G401.6 (cell line): ENCODE data around the gene SUFU.

Experiments used
- FAIRE-seq: peaks from 2 replicates; lab custom pipeline; 2012; peaks lifted over from hg19 to GRCh38; lab: Jason Lieb, UNC

Gene SUFU

DNA sequence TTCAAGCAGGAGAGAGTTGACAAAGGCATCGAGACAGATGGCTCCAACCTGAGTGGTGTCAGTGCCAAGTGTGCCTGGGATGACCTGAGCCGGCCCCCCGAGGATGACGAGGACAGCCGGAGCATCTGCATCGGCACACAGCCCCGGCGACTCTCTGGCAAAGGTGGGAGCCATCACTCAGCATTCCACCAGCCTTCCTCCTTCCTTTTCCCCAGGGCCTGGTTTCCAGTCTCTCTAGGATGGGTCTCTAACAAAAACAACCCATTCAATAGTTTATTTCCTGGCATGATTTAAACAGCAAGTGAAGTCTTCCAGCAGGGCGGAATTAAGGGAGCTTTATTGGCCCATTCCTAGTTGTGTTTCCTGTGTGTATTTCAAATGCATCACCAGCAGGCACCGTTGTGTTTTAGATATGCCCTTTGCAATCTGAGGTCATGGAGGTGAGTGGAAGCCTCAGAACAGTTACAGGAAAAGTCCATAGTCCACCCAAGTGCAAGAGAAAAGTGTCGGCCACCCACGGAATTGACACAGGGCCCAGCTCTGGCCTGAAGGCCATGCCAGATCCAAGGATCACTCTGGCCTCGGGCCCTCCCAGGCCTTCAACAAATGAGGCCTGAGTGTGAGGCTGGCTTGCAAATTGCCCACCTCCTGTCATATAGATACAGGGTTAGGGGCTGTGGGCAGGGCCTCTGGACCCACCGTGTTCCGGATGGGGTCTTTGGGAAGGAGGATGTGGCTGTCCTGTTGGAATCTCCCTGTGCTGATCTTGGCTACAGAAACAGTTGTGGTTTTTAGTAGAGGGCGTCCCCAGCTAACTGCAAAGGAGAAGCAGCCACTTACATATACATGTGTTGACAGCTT, 93.6 kb downstream of the SUFU start:
- FAIRE-seq, result no peak

DNA sequence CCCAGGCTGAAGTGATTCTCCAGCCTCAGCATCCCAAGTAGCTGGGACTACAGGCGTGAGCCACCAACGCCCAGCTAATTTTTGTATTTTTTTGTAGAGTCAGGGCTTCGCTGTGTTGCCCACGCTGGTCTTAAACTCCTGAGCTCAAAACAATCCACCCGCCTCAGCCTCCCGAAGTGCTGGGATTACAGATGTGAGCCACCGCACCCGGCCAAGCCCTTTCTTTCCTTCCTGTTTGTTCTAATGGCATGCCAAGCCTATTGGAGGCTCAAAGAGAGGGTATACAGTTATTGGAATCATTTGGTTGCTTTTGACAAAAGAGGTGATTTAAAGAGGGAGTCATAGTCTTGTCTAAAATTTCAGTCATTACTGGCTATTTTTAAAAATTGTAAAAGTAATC, 94.5 kb downstream of the SUFU start:
- FAIRE-seq, result no peak

- FAIRE-seq, result no peak
These were observed 96.0 kb downstream of the SUFU start for GRCh38 chr10:102599565-102600327.

- FAIRE-seq, result no peak
These were observed 97.0 kb downstream of the SUFU start for GRCh38 chr10:102600816-102601215.

- FAIRE-seq, result no peak
These were observed 97.9 kb downstream of the SUFU start for GRCh38 chr10:102601639-102602038.

DNA sequence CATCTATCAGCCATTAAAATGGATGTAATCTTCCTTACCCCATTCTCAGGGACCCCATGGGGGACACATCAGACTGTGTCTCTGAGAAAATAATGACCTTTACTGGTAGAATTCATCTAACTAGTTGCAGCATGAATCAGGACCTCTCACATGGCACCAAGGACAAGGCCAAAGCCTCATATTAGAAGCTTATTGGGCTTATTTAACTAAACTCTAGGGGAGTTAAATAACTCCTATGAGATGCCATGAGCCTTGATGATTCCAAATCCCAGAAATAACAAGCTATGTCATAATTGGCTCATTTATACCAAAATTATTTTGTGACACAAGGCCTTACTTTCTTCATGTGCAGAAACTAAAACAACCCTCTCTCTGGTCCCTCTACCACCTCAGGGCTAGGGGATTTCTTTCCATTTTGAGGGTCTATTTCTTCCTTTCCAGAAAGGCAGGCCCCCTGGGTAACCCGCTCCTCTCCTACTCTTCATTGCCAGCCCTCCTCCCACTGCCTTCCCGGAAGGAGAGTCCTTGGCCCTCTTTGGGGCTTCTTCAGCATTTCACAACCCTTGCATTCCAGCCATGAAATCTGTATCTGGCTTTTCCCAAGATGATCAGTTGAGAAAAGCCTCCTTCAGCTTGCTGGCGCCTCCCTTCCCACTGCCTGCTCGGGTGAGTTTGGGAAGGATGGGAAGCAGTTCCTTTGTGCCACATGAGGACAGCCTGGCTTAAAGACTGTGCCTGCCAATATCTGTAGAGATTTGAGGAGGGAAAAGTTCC, 98.7 kb downstream of the SUFU start:
- no peak for FAIRE-seq

DNA sequence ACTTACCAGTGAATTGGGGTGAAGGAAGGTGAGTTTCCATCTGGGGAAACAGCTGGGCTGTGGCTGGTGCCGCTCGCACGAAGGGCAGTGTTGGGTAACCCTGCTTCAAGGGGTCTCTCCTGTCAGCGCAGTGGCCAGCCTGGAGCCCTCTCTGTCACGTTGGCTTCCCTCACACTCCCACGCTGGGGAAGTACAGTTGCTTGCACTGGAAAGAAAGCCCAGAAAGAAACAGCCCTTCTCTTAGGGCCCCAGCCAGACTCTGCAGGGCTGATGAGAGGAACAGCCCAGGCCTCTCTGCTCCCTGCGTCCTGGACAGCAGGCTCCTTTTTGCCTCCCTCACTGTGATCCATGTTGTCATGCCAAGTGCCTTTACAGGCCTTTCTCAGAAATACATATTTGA, 100.2 kb downstream of the SUFU start:
- no peak for FAIRE-seq

GRCh38 chr10:102604439-102604841, 100.7 kb downstream of the SUFU start:
- FAIRE-seq, result no peak

- no peak for FAIRE-seq
These were observed 101.9 kb downstream of the SUFU start for GRCh38 chr10:102605712-102606111.

DNA sequence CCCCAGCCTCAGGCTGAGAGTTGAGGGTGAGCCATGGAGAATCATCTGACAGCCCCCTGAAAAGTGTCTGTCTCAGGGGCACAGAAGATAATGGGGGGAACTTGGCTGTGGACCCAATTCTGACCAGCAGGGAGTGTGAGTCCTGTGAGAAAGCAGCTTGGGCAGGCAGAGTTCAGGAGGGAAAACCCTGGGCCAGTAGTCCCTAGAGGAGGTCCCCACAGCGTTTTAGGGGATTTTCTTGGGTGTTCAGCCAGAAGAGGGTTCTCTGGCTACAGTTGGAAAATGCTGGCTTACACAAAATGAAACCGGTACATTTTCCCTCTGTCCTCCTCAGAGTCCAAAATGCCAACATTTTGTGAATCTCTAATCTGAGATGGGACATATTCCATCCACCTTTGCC, 104.7 kb downstream of the SUFU start:
- no peak for FAIRE-seq

DNA sequence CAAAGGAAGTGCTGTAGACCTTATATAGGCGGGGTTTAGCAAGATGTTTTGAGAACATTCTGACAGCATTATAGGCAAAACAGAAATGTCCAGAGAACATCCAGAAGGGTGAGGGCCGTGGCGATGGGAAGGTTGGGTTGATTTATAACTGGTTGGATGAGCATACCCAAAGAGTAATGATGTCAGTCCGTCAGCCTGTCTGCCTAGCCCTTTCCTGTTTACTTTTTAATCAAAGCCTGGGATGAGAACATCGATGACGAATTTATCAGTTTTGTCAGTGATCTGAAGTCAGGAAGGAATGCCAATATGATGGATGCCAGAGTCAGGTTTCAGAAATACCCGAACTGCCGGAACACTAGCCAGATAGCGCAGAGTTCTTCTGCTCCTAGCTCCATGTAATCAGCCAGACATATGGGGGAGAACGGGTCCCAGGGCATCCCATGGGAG, 106.7 kb downstream of the SUFU start:
- no peak for FAIRE-seq

GRCh38 chr10:102611514-102612087, 107.8 kb downstream of the SUFU start:
- FAIRE-seq, result no peak

GRCh38 chr10:102612964-102613275, 109.1 kb downstream of the SUFU start:
- no peak for FAIRE-seq

DNA sequence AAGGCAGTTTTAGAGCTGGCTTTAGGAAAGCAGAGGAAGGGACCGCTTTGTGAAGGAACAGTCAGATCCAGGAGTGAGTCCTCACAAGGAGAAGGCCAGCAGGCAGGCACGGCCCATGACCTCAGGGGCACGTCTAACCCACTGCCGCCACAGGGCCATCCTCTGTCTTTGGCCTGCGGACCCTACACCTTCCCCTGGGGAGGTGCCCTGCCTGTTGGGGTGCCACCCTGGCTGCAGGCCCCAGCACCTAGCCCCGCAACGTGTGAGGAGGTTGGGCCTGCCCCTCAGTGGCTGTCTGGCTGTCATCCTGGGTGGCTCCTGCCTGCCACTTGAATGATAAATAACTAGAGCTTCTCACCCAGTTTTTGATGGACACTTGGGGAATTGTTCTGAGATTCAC, 109.5 kb downstream of the SUFU start:
- FAIRE-seq, result no peak

GRCh38 chr10:102613785-102614184, 110.0 kb downstream of the SUFU start:
- no peak for FAIRE-seq

DNA sequence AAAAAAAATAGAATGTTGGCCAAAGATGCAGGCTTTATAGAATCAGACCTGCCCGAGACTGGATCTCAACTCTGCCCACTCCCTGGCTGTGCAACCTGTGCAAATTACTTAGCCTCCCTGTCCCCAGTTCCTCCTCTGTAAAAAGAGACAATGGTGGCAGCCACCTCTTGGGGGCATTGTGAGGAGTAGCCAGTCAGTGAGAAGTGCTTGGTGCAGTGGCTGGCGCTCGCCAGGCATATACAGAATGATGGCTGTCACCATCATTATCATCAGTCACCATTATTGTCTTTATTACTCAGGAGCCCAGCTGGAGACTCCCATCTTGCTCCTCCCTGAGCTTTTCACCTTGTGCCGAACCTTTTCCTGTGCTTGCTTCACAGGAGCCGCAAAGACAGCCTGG, 111.1 kb downstream of the SUFU start:
- FAIRE-seq, result no peak

- no peak for FAIRE-seq
These were observed 111.6 kb downstream of the SUFU start for GRCh38 chr10:102615361-102615760.

DNA sequence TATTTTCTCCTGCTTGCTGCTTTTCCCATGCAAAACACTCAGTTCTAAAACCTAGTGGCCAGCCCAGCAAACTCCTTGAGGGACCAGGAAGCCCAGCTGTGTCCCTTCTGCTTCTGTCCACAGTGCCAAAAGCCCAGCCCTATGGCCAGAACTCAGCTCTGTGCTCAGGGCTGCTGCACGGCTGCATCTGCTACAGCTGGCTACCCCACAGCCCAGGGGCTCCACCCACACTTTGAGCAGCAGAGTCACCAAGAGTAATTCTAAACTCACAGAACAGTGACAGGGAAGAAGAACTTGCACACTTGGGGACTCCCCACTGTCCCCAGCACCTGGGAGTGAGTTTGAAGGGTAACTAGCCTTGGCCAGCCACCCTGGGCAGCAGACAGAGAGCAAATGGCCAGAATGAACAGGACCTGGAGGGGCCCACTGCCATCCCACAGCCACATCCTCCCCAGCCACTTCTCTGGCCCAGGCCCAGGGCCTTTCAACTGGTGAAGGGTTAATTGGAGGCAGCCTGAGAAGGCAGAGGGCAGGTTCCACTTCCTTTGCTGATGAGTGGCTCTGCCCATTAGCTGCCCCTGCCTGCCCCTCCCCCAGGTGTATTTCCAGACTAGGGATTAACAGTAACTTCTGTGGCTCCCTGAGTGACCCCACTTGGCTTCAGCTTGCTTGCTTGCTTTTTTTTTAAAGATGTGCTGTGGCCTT, 112.4 kb downstream of the SUFU start:
- no peak for FAIRE-seq

GRCh38 chr10:102617041-102617440, 113.3 kb downstream of the SUFU start:
- FAIRE-seq, result no peak

DNA sequence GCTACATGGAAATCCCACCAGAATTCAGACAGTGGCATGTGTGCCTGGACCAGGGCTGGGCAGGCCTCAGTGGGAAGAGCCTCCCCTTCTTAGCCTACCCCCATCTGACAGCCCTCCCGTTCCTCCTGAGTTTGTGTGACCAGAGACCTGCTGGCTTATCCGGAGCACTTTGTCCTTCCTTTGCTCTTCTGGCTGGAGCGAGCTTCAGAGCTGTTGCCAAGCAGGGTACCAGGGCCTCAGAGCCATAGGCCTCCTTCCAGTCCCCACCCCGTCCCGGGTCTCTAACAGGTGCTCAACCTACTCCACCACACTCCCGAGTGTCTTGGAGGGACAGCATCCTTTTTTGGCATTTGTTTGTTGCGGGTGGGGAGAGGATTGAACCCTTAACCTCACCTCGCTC, 114.0 kb downstream of the SUFU start:
- FAIRE-seq, result no peak

GRCh38 chr10:102619281-102619981, 115.7 kb downstream of the SUFU start:
- FAIRE-seq, result no peak
